ENCODE data around the gene PVALEF. TPM values are rescaled to one million over a fixed set of nuclear protein-coding genes. Genes with fewer than 3 reads are reported as not detected.

Gene PVALEF
- total RNA-seq, 1 donor from 2014 or later = 0.29 TPM

- DNase-seq = no peak
- Mint-ChIP-seq H3K36me3 (ENCODE audit: unreplicated experiment) (no peaks in the 10 kb centered on the region), H3K27ac (ENCODE audit: unreplicated experiment) (peak overlapping the region; percentile 59), H3K9me3 (ENCODE audit: unreplicated experiment) (peaks cover 14% of the 10 kb centered on the region), H3K27me3 (ENCODE audit: unreplicated experiment) (peaks cover 18% of the 10 kb centered on the region), H3K4me3 (ENCODE audit: unreplicated experiment) (peak overlapping the region; percentile 25), H3K4me1 (ENCODE audit: low read depth, unreplicated experiment) (peaks cover 8% of the 10 kb centered on the region)
- TF ChIP-seq CTCF (IDR thresholded peaks at IDR 0.05; ENCODE audit: partially characterized antibody, unreplicated experiment) = no peak
Observed at GRCh38 chr17:81118308-81119221, 46.7 kb upstream of the PVALEF start.

- no peak for TF ChIP-seq CTCF (IDR thresholded peaks at IDR 0.05; ENCODE audit: partially characterized antibody, unreplicated experiment)
- H3K9me3 Mint-ChIP-seq (ENCODE audit: unreplicated experiment) = peaks cover 14% of the 10 kb centered on the region
- peak overlapping the region; percentile 48 for H3K27ac Mint-ChIP-seq (ENCODE audit: unreplicated experiment)
Observed at GRCh38 chr17:81119223-81120148, 45.8 kb upstream of the PVALEF start.

DNA sequence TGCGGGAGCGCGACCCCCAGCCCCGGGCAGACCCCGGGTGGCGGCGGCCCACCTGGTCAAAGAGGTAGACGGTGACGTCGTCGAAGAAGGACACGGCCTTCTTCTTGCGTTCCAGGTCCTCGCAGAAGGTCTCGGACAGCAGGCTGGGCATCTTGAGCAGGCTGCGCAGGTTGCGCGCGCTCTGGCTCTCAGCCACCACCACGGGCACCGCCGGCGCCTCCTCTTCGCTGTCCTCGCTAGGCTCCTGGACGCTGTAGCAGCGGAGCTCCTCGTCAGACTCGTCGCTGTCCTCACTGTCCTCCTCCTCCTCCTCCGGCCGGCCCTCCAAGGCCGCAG, 45.2 kb upstream of the PVALEF start:
- Mint-ChIP-seq H3K4me1 (ENCODE audit: low read depth, unreplicated experiment) (peaks cover 5% of the 10 kb centered on the region), H3K27ac (ENCODE audit: unreplicated experiment) (no peak overlapping the region), H3K9me3 (ENCODE audit: unreplicated experiment) (peaks cover 11% of the 10 kb centered on the region), H3K27me3 (ENCODE audit: unreplicated experiment) (peaks cover 17% of the 10 kb centered on the region), H3K36me3 (ENCODE audit: unreplicated experiment) (no peaks in the 10 kb centered on the region), H3K4me3 (ENCODE audit: unreplicated experiment) (no peak overlapping the region)
- DNase-seq = no peak
- no peak for TF ChIP-seq CTCF (IDR thresholded peaks at IDR 0.05; ENCODE audit: partially characterized antibody, unreplicated experiment)

More at GRCh38 chr17:81119223-81120148, 45.8 kb upstream of the PVALEF start:
- peak; percentile 95 for DNase-seq
- Mint-ChIP-seq H3K27me3 (ENCODE audit: unreplicated experiment) (peaks cover 17% of the 10 kb centered on the region), H3K4me3 (ENCODE audit: unreplicated experiment) (no peak overlapping the region), H3K4me1 (ENCODE audit: low read depth, unreplicated experiment) (peaks cover 8% of the 10 kb centered on the region), H3K36me3 (ENCODE audit: unreplicated experiment) (no peaks in the 10 kb centered on the region)

DNA sequence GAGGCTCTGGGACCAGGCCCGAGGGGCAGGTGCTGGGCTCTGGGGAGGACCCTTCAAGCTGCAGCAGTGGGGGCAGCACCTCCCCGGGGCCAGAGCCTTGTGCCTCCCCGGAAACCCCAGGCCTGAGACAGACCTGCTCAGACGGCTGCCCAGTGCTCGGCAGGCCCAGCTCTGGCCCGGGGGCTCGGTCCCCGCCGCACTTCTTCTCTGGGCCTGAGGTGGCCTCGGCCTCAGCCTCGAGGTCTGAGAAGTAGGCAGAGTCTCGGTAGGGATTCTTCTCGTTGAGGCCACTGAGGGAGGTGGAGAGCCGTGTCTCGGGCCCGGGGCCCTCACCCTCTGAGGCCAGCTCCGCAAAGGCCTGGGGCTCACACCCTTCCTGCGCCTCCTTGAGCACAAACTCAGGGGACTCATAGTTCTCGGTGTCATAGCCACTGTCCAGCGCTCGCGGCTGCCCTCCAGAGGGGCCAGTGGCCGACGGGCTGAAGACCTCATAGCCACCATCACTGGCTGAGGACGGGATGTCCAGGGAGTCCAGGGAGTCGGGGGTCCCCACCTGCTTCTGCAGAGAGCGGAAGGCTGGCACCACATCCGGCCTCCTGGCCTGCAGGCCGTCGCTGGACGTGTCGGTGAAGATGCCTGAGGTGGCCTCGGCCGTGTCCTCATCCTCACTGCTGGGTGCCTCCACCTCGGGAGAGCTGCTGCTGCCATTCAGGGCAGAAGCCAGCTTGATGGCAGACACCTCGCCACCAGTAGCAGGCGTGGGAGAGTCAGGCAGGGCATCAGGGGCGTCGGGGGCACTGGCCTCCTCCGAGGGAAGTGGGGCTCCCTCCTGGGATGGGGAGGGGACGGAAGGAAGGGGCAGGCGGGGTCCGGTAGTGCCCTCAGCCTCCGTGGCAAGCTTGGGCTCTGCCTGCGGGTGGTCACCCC, 44.3 kb upstream of the PVALEF start:
- no peak for DNase-seq
- Mint-ChIP-seq H3K9me3 (ENCODE audit: unreplicated experiment) (peaks cover 7% of the 10 kb centered on the region), H3K4me3 (ENCODE audit: unreplicated experiment) (no peak overlapping the region), H3K27ac (ENCODE audit: unreplicated experiment) (no peak overlapping the region), H3K36me3 (ENCODE audit: unreplicated experiment) (no peaks in the 10 kb centered on the region), H3K4me1 (ENCODE audit: low read depth, unreplicated experiment) (peaks cover 2% of the 10 kb centered on the region), H3K27me3 (ENCODE audit: unreplicated experiment) (peaks cover 17% of the 10 kb centered on the region)
- no peak for TF ChIP-seq CTCF (IDR thresholded peaks at IDR 0.05; ENCODE audit: partially characterized antibody, unreplicated experiment)

Measured in glutamatergic neuron (in vitro differentiated cells).